DMS114 treated with DMSO at 0.1 percent for 48 hours (cell line): ENCODE measurements around the gene EFCAB6.

Experiments
- DNase-seq: peaks from one replicate; lab custom pipeline; 2025; ENCODE audit not compliant: unreplicated experiment; lab: John Stamatoyannopoulos, UW

EFCAB6 gene

DNA sequence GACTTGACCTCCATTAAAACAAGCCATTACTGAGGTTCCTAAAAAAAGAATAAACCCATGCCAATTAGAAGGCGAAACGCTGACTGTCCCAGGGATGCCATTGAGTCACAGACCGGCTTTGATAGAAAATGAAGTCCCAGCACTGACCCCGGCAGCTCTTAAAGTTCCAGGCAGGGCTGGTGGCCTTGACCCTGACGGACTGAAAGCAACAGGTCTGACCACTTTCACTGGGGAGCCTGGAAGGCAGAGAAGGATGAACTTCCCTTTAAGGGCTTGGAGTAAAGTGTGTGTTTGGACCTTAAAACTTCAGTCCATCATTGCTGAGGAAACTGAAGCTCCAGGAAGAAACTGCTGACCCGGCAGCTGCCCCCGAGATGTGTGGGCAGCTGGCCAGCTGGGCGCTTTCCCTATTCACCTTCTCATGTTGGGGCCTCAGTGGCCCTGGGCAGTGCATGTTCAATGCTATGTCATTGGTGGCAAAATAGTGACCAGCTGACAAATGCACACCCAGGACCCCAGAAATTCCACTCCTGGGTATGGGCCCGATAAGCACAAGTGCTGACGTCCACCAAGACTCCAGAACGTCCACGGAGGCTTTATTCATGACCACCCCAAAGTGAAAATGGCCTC lies 18.9 kb upstream of the EFCAB6 start:
- no peak for DNase-seq

DNA sequence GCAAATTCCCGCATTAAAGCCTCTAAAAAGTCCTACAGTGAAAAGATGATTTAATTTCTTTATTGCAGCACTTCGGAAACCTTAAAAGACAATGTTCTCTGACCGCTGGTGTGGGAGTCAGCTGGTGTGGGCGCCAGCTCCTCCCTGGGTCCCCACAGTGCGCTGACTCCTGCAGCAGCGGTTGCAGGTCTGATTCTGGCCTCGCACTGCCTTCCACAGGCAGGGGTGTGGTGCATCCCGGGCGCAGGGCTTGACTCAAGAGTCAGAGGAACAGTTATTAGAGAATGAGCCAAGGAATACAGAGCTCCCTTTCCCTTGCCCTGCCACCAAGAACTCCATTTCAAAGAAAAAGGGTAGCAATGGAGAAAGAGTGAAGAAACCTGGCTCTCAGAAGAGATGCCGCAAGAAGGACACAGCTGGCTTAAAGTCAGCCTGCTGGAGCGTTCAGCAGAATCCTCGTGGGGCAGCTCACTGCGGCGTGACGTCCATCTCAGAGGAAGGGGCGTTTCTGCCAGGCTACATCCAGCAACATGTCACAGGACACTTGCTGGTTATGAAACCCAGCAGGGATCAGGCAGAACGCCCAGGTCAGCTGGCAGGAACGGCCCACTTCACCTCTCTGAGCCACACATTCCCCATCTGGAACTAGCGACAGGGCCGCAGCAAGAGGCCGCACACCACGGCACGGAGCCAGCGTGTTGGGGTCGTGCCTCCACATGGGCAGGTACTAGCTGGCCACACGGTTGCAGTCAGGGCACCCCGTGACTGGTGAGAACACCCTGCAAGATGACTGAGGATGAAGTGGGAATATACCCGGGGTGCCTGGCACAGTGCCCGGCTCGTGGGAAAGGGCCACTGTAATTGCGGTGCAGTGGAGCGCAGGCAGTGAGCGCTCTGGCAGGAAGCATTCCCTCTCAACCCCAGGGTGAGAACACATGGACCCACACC lies 18.1 kb upstream of the EFCAB6 start:
- no peak for DNase-seq

DNA sequence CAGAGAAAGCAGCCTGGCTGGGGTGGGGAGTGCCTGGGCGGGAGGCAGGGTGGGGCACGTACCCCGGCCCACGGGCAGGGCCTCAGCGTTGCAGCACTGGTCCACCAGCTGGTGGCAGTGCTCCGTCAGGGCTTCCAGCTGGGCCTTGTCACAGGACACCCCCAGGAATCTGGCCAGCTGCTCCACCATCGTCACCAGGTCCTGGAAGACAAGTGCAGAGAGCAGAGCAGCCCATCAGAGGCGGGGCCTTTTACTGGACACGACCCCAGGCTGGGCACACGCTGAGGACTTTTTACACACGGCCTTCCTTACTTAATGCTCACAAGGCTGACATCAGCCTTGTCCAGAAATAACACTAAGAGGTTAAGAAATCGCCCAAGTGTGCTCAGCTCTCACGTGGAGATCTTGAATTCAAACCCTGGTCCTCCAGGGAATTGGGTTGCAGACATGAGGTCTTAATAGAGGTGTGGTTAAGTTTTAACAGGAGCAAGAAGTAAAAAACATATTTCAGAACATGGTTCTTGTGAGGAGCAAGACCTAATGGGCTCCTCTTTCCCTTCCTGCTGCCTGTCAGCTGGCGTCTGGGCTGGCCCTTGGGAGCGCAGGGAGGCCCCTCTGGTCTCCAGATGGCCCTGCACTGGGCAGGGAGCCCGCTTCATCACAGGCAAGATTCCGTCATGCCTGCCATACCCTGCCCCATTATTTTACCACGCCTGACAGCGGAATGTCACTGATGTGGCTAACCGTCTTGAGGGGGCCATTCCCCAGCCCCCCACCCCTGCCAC lies 17.1 kb upstream of the EFCAB6 start:
- no peak for DNase-seq

DNA sequence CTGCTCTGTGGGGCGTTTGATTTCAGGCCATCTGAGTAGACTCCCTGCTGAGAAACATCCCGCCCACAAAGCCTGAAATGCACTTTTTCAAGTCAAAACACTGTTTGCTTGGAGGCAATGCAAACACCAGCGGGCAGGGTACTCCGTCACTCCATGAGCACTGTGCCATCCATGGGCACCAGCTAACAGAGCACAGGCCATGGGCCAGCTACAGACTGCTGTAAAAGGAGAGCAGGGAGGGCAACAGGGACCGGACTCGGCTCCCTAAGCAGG lies 16.6 kb upstream of the EFCAB6 start:
- no peak for DNase-seq

DNA sequence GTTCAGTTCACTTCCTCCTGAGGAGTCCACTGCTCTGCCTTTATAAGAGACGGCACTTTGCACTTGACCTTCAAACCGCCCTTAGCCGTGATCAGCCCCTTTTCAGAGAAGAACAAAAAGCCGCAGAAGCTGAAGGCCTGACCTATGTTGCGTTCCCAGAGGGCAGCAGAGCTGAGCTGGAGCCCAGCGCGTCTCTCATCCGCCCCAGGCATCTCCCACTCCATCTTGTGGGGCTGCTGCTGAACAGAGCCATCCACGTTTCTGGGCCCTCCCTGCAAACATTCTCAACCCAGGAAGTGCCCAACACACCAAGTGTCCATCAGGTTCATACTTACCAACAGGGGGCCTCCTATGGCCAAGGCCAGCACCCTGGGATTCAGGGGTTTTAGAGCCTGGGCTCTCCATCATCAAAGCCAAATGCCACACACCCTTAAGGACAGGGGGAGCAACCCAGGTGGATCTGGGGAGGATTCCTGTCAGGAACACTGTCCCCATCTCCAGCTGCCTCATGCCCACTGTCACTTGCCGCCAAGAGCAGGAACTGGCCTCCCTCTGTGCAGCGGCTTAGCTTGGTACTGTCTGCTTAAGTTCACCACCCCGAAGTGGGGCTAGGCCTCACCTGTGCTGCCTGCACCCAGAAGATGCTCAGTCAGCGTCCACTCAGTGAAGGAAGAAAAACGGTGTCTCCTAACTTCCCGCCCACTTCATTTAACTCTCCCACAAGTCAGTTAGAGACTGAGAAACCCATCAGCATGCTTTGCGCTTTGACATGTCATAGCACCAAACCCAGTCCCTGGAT lies 16.0 kb upstream of the EFCAB6 start:
- DNase-seq = no peak

DNA sequence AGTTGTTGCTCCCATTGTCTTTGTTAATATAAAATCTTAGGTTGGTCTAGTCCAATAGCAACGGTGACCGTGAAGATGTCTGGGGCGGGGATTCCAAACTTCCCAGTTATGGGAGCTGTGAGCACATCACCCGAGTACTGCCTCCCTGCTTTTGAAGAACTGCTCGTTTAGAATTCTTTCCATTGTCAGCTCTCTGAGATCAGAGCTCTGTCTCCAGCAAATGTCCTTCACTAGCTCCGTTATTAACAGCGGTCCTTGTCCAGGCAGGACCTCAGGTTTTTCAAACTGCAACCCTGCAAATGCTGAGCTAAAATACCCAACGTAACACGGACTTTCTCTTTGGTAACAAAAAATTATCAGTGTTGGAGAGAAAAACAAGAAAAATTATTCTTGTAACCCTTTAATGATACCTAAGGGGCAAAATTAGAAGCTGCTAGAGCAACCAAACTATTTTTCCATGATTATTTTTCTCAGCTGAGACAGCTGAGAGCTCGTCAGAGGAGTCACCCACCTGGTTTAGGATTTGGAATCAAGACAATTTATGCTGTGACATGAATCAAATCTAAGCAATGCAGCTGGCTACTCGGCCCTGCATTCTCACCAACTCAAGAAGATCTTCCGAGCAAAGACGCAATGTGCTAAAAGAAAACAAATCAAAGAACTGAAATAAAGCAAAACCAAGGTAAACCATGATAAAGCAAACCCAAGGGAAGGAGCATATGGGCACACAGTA lies 15.1 kb upstream of the EFCAB6 start:
- DNase-seq = no peak

DNA sequence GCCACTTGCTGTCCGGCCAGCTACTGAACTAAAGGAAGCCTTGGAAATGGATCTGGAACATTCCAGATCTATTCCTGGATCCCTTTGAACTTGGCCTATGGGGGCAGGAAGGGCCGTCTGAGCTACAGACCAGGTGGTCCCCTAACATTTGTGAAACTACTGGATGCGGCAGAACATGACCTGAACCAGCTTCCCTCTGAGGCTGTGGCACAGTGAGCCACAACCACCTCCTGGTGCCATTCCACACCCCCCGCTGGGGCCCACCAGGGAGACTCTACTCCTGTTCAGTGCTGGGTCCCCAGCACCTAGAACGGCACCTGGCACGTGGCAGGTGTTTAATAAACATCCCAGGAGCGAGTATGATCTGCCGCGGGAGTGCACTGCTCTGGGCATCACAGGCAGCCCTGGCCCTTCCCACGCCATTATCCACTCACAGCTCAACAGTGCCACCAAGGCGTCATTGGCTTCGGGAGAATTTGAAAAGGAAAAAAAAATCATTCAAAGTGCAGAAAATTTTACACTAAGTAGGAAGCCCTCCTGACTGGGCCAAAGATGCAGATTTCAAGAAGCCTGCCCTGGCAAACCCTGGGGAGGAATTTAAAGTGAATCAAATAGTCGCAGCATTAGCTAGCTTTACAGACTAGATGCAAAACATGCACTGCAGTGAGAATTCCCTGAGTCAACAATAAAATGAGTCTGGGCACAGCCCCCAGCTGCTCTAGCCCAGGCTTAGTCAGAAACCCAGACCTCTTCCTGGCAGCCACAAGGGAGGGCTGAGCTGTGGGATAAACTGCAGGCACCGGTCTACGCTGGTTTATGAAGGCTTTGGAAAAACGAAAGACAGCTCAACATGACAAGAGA lies 14.3 kb upstream of the EFCAB6 start:
- no peak for DNase-seq

DNA sequence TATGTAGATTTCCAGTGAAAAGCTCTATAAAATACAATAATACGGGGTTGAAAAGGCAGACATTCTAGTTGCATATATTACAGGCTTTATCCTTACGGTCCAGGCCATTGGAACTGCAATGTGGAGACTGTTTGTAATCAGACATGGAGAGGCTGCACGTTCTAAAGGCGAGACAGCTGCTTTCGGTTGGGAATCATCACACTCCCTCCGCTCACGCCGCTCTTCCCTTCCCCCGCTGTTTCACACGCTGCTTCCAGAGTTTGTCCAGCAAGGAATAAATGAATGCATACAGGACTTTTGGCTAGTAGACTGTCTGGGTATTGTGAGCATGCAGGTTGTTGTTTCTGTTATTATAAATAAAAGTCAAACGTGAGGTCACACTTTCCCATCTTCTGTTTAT lies 13.5 kb upstream of the EFCAB6 start:
- DNase-seq = no peak

DNA sequence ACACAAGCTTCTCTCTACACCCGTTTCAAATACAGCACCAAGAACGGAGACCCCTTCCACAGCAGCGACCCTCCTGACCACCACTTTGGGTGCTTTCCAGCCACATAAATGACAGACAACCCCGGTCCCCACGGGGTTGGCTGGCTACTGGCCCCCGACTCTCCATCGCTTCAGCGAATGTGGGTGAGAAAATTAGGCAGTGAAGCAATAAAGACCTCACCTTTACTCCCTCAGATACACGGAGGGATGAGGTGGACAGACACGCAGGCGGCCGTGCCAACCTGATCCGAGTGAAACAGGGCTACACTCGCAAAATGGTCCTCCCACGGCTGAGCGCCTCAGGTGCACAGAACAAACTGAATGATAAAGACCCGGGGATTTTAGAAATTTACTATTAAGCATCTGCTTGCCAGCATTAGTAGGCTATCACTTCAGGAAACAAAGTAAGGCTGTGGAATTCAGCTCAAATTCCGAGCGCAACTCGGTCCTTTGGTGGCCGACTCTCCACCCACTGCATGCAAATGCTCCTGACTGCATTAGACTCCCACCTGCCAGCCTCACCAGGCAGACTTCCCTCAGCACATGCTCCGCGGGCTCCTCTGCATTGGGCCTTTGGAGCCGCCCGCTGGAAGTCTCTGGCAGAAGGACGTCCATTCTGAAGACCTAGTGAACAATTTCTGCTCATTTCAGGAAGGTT lies 12.8 kb upstream of the EFCAB6 start:
- DNase-seq = no peak

DNA sequence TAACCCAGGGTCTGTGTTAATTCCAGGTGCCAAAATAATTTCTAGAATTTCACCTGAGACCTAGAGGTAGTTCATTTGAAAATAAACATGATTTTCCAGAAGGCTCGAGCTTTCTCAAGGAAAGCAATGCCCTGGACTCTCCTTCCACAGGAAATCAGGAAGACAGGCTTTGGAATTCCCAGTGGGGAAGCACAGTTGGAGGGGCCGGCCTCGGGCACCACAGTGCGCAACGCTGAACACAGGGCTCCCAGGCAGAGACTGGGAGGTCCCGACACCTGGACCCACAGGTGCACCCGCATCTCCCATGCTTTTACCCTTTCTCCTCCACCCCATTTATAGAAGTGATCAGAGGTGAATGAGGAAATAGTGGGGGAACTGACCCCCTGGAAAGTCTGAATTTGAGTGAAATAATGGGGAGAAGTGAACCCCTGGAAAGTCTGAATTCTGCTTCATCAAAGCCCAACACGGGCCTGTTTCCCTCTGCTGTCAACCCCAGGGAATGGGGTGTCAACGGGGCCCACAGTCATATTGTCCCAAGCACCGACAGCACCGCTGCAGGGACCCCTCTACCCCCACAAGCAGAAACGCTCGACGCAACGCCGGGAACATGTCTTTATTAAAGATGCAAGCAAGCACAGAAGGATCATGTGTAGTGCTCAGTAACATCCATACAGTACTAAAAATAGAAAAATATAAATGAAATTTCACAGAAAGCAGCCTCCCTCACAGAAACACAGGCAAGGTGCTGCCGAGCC lies 12.0 kb upstream of the EFCAB6 start:
- DNase-seq = no peak

DNA sequence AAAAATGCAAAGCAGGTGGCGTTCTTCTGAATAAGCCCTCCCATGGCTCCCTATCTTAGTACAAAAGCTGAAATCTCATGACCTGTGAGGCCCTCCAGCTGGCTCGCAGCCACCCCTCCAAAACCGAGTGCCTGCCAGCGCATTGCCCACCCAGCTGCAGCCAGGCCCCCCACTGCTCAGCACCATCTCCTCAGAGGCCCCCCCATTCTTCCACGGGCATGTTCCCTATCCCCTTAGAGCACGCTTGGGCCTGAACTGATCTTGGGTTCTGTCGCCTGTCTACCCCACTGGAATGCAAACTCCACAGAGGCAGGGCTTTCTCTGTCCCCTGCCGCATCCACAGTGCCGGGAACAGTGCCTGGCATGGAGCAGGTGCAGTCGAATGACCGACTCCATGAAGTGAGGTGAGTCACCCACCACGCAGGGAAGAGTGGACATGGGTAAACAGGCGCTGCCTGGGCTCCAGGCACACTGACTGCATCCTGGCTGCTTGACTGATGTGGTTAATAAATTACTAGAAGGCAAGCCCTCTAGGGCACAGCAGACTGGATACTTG lies 11.3 kb upstream of the EFCAB6 start:
- no peak for DNase-seq

DNA sequence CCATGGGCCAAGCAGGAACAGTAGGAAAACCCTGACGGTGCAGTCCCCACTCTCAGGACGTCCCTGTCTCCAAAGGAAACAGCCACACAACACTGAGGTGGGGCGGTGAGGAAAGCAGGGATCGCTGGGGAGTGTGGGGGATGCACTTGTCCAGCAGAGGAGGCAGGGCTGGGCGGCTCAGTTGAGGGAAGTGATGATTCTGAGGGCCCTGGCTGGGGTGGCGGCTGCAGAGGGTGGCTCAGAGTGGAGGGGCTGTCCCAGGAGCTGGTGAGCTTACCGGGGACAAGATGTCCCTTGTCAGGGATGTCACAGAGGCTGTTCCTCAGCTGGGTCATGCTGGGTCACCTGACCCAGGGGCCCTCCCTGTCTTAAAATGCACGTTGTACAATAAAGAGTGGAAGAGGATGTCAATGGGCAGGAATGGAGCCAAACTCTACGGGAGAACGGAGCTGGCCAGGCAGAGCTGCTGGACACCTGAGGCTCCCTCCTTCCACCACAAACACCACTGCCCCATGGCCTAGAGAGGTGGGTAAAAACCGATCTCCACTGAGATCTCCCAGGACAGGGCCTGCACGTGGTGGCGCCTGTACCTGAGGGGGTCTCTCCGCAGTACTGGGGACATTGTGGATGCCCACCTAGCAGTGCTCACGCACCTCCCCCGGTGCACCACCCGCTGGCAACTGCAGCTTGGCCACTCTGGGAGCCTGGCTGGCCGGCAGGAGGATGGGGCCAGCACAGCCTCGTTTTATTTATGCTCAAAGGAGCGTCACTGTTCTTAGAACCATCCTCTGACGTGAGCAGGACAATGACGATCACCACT lies 9.7 kb upstream of the EFCAB6 start:
- no peak for DNase-seq

DNA sequence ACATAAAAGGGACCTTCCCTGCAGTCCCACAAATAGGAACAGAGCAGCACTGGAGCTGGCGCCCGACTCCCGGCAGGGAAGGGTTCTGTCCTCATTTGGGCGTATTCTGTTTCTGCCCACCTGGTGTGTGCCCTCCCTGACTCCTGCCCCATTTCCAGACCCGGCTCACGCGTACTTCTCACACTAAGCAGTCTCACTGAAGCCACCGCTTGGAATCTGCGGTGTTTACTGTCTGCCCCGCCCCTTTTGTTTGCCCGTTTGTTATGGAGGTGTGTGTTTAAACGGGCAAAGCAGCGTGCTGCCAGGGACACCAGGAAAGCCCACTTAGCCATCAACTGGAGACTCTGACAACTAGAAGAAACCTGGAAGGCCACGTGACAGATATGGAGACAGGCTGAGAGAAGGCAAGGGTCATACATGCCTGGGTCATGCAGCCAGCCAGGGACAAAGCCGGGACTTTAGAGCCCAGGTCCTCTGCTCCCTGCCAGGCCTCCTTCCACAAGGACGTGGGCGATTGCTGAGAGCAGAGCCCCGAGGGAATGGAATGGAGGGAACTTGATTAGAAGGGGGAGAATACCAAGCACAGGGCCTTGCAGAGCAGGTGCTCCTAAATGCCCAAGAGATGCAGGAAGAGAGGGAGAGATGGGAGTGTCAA lies 8.7 kb upstream of the EFCAB6 start:
- DNase-seq = no peak

DNA sequence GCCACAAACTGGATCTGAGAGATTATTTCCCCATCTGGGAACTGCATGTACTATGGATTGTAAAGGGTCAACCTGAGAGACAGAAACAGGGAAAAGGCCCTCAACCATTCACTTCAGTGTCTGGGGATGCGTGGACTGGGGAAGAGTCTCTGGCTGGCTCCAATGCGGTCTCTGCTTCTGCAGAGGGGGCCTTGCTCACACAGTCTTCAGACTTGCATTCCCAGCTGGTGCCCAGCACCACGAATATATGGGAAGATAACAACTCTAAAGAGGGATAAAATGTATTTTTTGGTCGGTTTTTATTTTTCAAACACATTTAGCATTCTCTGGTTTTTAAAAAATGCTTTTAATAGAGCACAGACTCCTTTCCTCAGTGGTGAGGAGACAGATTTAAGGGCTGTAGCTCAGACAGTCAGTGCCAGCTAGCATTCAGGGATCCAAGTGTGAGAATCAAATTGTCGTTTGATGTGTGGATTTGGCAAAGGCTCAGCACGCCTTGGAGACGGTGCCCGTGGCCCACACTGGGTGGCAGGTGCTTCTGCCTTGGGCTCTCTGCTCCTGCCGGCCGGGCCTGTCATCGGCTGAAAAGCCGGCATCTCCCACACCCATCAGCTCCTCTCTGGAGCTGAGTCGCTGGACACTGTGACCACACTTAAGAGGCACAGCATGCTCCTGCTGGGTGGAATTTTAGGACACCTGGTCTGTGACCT lies 8.0 kb upstream of the EFCAB6 start:
- DNase-seq = no peak

DNA sequence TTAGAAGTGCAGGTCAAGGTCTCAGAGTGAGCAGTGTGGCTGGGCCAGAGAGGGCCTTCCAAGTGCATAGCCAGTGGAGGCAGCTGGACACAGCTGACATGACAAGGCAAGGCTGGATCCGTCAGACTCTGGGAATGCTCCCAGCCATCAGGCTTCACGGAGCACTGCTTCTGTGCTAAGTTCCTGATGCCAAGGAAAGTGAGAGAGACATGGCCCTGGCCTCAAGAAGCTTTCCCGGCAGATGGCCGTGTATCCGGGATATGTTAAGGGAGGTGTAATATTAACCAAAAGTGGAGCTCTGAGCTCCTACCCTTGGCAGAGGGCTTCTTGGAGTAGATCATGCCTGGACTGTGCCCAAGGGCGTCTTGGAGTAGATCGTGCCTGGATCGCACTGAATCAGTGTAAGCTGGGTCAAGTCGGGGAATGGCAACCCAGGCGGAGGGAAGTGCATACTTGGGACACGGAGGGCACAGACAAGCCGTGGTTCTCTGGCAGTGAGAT lies 7.4 kb upstream of the EFCAB6 start:
- DNase-seq = no peak

DNA sequence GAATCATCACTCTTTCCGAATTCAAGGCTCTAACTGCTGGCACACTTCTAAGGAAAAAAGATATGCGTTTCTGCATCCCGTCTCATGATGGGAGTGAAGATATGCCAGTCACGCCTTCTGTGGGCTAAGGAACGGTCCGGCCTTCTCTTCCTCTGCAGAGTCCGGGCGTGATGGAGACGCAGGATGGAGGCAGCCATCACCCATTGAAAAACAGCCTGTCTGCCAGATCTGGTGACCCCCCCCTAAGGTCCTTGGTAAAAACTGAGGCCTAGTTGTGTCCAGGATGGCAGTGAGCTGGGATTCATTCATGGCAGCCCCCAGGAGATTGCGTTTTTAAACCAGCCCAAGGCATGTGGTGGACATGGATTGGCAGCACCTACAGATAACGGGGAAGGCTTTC lies 6.9 kb upstream of the EFCAB6 start:
- DNase-seq = no peak
